GM03348 (cell line): ENCODE data around the gene ZNF469.

Experiments
- DNase-seq: peaks from one replicate; pipeline ENCODE4 v3.0.0; 2012; ENCODE audit warnings: low spot score

The ZNF469 gene

DNA sequence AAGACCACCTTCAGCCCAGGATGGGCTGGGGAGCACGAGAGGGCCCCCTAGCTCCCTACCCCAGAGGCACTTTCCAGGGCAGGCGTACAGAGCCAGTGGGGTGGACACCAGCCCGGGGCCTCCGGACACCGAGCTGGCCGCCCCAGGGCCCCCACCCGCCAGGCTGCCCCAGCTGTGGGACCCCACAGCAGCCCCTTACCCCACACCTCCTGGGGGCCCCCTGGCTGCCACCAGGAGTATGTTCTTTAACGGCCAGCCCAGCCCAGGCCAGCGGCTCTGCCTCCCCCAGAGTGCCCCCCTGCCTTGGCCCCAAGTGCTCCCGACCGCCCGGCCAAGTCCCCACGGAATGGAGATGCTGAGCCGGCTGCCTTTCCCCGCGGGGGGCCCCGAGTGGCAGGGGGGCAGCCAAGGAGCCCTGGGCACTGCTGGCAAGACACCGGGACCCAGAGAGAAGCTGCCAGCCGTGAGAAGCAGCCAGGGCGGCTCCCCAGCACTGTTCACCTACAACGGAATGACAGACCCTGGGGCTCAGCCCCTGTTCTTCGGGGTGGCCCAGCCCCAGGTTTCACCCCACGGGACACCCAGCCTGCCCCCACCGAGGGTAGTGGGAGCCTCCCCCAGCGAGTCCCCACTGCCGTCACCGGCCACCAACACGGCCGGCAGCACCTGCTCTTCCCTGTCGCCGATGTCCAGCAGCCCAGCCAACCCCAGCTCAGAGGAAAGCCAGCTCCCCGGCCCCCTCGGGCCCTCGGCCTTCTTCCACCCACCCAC, 46.0 kb downstream of the ZNF469 start:
- DNase-seq: no peak

DNA sequence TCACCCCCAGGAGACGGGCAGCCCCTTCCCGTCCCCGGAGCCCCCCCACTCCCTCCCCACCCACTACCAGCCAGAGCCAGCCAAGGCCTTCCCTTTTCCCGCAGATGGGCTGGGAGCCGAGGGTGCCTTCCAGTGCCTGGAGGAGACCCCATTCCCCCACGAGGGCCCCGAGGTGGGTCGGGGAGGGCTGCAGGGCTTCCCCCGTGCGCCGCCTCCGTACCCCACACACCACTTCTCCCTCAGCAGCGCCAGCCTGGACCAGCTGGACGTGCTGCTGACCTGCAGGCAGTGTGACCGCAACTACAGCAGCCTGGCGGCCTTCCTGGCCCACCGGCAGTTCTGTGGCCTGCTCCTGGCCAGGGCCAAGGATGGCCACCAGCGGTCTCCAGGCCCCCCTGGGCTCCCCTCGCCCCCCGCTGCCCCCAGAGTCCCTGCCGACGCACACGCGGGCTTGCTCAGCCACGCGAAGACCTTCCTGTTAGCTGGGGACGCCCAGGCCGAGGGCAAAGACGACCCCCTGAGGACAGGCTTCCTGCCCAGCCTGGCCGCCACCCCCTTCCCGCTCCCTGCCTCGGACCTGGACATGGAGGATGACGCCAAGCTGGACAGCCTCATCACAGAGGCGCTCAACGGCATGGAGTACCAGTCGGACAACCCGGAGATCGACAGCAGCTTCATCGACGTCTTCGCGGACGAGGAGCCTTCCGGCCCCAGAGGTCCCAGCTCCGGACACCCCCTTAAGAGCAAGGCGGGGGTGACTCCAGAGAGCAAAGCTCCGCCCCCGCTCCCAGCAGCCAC, 46.8 kb downstream of the ZNF469 start:
- no peak for DNase-seq

DNA sequence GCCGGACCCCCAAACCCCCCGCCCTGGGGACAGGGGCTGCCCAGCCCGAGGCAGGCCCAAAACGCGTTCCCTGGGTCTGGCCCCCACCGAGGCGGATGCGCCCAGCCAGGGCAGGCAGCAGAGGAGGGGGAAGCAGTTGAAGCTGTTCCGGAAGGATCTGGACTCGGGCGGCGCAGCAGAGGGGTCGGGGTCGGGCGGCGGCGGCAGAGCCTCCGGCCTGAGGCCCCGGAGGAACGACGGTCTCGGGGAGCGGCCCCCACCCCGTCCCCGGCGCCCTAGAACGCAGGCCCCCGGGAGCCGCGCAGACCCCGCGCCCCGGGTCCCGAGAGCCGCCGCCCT, 47.4 kb downstream of the ZNF469 start:
- no peak for DNase-seq

GRCh38 chr16:88430524-88431446, 48.0 kb downstream of the ZNF469 start:
- DNase-seq: peak; percentile 57

GRCh38 chr16:88431651-88432050, 48.9 kb downstream of the ZNF469 start:
- DNase-seq: no peak

GRCh38 chr16:88432174-88432573, 49.4 kb downstream of the ZNF469 start:
- no peak for DNase-seq
